Endometrial microvascular endothelial cells (primary cell): ENCODE measurements around the gene NRSN2. TPM values are rescaled to one million over a fixed set of nuclear protein-coding genes. Genes with fewer than 3 reads are reported as not detected.
"Not testable (repeated sequence)": the region's sequence is repeated elsewhere in the genome, so short reads cannot be mapped to it uniquely, and the experiment has no call there.

Experiments used
- in situ Hi-C: cut with HindIII; loops from 2 replicates; pipeline ENCODE4 v1.10.0; 2017; ENCODE audit warnings: low sequenced_read_pairs, low pct_unique_long_range_greater_than_20kb; ENCODE audit errors: inconsistent ontology term
- total RNA-seq: library from RNA; depleted of rRNA; stranded (reverse); fragments of >200 nt; gene quantifications from one replicate; pipeline ENCODE4 v1.2.3, GENCODE V29; 2015; ENCODE audit errors: inconsistent ontology term

Gene NRSN2
- total RNA-seq, 1 donor from 2014 or later = 47.8 TPM

DNA sequence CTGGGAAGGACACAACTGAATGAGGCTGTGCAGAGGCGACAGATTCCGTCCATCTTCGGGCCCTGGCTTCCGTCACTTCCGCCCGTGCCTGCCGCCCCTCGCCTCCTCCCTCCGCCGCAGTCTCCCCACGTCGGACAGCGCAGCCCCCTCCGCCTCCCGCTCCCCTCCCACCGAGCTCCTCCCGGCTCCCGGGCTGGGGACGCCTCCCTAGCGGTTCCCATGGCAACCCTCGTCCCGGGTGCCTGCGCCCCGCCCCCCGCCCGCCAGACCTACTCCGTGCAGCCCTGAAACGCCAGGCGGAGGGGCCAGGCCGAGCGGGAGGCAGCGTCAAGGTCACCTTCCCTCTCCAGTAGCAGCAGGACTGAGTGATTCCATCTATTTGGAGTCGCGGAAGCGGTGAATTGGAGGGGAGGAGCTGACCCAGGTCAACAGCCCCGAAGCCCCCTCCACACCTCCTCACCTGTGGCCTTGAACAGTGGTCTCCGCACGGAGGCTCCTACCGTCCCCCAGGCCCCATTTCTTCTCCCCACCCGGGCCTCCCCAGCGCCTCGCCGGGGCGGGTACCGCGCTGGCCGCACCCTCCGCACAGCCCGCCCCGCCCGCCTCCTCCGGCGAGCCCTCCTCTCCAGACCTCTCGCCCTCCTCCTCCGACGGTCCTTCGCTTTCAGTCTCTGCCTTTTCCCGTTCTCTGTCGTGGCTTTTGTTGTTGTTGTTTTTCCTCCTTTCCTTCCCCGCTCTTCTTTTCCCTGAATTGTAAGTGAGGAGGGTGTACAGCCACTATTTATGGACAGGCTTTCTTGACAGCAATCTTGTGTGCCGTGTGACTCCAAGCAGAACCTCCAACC lies 951 bp downstream of the NRSN2 start:
- in situ Hi-C loops = no loop called here

DNA sequence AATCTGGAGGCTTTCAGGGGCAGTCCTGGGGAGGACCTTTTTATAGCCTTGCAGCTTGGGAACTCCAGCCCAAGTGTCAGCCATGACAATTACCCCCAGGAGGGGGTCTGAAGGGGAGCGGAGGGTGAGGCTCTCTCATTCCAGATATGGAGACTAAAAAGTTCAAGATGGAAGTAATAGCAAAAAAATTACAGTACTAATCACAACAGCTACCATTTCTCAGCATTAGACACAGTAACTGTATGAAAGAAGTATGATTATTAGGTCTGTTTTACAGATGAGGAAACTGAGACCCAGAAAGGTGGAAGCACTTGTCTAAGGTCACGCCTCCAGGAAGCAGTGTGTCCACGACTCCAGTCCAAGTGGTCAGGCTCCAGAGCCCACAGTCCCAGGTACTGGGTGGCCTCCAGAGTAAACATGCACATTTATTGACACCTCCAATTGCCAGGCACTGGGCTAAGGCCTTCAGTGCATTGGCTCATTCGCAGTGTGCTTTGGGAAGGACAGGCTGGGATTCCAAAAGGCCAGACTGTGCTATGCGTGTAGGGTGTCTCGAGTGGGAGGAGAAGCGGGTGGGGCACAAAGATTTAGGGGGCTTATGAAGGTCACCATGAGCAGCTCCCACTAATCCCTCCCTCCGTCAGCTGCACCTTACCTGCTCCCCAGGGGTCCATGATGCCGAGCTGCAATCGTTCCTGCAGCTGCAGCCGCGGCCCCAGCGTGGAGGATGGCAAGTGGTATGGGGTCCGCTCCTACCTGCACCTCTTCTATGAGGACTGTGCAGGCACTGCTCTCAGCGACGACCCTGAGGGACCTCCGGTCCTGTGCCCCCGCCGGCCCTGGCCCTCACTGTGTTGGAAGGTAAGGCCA lies 2.3 kb downstream of the NRSN2 start:
- in situ Hi-C loops = no loop called here

- in situ Hi-C loops = no loop called here
Measured at GRCh38 chr20:353166-353565, 6.3 kb downstream of the NRSN2 start.

DNA sequence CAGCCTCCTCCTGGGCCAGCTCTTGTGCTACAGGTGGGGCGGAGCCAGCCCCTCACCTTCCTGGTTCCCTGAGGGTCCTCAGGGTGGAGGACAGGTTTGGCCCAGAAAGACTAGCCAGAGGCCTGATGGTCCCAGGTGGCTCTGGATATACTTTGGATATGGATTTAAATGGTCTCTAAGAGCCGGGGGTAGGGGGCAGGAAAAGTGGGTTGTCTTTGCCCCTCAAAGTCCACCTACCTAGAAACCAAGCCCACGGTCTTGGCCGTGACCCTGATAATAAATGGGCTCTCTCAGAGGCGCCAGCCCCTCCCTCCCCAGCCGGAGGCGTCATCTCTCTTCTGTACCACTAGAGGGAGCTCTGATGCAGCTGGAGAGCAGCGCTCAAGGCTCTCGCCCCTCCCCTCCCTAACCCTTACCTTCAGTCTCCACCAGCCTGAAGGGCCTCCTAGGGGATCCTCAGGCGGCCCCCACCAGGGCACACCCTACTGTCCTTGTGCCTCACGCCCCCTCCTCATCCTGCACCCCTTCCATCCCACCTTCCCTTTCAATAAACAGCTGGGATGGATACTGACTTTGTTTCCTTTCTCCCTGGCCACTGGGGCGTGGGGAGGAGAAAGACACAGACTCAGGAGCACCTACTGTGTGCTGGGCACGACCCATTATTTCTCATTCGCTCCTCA lies 7.5 kb downstream of the NRSN2 start:
- in situ Hi-C loops = no loop called here

GRCh38 chr20:356154-356553 lies 9.2 kb downstream of the NRSN2 start:
- in situ Hi-C loops = not testable (repeated sequence)

- in situ Hi-C loops = no loop called here
Measured at GRCh38 chr20:356745-357144, 9.8 kb downstream of the NRSN2 start.

DNA sequence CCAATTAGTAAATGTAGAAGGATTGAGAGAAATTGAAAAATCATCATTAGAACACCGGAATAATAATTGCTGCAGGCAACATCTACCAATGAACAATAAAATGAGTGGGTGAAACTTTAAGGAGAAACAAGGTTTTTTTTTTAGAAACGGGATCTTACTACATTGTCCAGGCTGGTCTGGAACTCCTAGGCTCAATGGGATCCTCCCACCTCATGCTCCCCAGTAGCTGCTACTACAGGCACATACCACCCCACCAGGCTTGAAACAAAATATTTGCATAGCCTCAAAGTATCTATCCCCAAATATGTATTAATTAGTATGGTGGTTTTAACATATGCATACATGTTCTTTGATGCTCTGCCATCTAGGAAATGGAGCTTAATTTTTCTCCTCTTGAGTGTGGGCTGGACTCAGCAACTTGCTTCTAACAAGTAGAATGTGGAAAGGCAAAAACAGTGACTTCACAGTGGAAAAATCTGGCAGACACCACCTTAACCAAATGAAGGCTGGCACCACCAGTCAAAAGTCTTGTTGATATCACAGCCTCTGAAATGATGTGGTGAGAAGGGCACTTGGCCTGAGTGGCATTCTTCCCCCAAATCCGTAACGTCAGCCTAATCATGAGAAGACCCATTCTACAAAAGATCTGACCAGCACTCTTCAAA lies 12.1 kb downstream of the NRSN2 start:
- in situ Hi-C loops = no loop called here

GRCh38 chr20:361561-361960 lies 14.7 kb downstream of the NRSN2 start:
- in situ Hi-C loops = no loop called here

- in situ Hi-C loops = no loop called here
Measured at GRCh38 chr20:362271-363254, 15.7 kb downstream of the NRSN2 start.

DNA sequence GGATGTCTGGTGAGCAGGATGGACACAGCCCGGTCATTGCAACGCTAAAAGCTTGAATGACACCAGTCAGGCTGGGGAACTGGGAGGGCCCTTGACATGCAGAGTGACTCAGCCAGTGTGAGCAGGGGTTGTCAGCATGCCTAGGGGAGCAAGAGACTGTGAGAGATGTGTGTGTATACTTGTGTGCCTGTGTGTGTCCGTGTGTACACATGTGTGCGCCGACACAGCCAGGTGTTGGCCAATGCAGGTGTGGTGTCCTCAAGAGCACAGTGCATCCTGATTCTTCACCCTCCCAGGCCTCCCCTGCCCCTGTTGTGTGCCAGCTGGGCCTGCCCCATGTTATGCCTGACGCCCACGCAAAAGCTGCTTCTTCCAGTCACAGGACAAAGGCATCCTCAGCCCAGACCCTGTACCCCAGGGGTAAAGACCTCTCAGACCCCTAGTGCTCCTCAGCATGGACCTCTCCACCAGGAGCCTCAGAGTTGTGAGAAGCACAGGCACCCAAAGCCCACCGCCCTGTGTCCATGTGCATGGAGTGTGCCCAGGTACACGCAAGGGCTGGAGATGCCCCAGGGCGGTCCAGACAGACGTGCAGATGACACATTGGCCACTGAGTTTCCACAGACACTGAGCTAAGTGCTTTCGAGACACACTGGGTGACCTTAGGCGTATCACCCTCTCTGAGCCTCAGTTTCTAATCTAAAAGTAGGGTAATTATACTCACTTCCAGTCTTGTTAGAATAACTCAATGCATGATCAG lies 16.6 kb downstream of the NRSN2 start:
- in situ Hi-C loops = no loop called here

- in situ Hi-C loops = no loop called here
Measured at GRCh38 chr20:364905-365794, 18.2 kb downstream of the NRSN2 start.

- in situ Hi-C loops = no loop called here
Measured at GRCh38 chr20:366041-366718, 19.3 kb downstream of the NRSN2 start.

- in situ Hi-C loops = no loop called here
Measured at GRCh38 chr20:366719-367485, 20.0 kb downstream of the NRSN2 start.

- in situ Hi-C loops = no loop called here
Measured at GRCh38 chr20:367486-367887, 20.6 kb downstream of the NRSN2 start.

- in situ Hi-C loops = no loop called here
Measured at GRCh38 chr20:368915-369314, 22.0 kb downstream of the NRSN2 start.
